Measurements from ENCODE around the gene CTIF.

DNA sequence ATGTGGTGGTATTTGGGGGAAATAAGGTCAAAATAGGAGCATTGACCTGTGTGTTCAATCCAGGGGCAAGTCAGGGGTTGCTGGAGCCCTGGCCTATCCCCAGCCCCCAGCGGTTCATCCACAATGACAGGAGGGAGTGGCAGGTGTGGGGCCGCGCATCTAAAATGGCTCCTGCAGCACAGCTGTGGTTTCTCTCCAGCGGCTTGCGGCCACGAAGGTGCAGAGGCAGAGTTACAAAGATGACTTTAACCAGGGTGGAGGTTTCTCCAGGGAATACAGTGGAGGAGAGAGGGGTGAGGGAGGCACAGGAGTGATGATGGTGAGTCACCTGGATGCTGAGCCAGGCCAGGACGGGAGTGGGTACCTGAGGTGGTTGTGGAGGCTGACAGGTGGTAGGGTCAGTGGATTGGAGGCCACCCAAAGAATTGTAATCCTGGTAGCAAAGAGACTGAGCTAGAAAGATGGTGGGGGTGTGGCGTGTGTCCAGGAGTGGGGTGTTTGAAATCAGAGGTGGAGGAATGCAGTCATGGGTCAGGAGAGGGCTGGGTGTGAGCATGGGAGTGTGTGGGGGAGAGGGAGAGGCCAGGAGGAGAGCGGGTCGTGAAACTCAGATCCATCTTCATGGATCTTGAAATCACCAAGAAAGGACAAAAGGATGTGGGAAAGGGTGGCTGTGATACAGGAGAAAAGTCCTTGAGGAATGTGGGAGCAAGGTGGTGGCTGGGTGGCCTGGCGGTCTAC is 83.2 kb downstream of the CTIF start:
- TF ChIP-seq RAD21 (IDR thresholded peaks at IDR 0.05; ENCODE audit: low read length) (no peak), MXI1 (IDR thresholded peaks at IDR 0.05; ENCODE audit: low read depth, low read length) (no peak), FOXM1 (IDR thresholded peaks at IDR 0.05; ENCODE audit: low read depth) (no peak), YY1 (IDR thresholded peaks at IDR 0.05; ENCODE audit: low read depth) (no peak), POLR2AphosphoS5 (IDR thresholded peaks at IDR 0.05; ENCODE audit: low read depth, low read length) (no peak), EZH2phosphoT487 (IDR thresholded peaks at IDR 0.05; ENCODE audit: borderline replicate concordance, low read depth) (no peak)
- TF ChIP-seq, protein P1, sequence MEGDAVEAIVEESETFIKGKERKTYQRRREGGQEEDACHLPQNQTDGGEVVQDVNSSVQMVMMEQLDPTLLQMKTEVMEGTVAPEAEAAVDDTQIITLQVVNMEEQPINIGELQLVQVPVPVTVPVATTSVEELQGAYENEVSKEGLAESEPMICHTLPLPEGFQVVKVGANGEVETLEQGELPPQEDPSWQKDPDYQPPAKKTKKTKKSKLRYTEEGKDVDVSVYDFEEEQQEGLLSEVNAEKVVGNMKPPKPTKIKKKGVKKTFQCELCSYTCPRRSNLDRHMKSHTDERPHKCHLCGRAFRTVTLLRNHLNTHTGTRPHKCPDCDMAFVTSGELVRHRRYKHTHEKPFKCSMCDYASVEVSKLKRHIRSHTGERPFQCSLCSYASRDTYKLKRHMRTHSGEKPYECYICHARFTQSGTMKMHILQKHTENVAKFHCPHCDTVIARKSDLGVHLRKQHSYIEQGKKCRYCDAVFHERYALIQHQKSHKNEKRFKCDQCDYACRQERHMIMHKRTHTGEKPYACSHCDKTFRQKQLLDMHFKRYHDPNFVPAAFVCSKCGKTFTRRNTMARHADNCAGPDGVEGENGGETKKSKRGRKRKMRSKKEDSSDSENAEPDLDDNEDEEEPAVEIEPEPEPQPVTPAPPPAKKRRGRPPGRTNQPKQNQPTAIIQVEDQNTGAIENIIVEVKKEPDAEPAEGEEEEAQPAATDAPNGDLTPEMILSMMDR (IDR thresholded peaks at IDR 0.05) = no peak
- TF ChIP-seq, protein P2, sequence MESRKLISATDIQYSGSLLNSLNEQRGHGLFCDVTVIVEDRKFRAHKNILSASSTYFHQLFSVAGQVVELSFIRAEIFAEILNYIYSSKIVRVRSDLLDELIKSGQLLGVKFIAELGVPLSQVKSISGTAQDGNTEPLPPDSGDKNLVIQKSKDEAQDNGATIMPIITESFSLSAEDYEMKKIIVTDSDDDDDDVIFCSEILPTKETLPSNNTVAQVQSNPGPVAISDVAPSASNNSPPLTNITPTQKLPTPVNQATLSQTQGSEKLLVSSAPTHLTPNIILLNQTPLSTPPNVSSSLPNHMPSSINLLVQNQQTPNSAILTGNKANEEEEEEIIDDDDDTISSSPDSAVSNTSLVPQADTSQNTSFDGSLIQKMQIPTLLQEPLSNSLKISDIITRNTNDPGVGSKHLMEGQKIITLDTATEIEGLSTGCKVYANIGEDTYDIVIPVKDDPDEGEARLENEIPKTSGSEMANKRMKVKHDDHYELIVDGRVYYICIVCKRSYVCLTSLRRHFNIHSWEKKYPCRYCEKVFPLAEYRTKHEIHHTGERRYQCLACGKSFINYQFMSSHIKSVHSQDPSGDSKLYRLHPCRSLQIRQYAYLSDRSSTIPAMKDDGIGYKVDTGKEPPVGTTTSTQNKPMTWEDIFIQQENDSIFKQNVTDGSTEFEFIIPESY (IDR thresholded peaks at IDR 0.05; ENCODE audit: borderline replicate concordance, low read depth) = no peak
- TF ChIP-seq, protein P3, sequence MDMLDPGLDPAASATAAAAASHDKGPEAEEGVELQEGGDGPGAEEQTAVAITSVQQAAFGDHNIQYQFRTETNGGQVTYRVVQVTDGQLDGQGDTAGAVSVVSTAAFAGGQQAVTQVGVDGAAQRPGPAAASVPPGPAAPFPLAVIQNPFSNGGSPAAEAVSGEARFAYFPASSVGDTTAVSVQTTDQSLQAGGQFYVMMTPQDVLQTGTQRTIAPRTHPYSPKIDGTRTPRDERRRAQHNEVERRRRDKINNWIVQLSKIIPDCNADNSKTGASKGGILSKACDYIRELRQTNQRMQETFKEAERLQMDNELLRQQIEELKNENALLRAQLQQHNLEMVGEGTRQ (IDR thresholded peaks at IDR 0.05; ENCODE audit: borderline replicate concordance, low read depth, low read length) = no peak

All from SK-N-SH (cell line).